ENCODE results near the gene PPID. TPM values are rescaled to one million over a fixed set of nuclear protein-coding genes. Genes with fewer than 3 reads are reported as not detected.
"Not testable (repeated sequence)": the region's sequence is repeated elsewhere in the genome, so short reads cannot be mapped to it uniquely, and the experiment has no call there.

Gene PPID
- total RNA-seq, 1 donor from 2014 or later, result 40.8 TPM

DNA sequence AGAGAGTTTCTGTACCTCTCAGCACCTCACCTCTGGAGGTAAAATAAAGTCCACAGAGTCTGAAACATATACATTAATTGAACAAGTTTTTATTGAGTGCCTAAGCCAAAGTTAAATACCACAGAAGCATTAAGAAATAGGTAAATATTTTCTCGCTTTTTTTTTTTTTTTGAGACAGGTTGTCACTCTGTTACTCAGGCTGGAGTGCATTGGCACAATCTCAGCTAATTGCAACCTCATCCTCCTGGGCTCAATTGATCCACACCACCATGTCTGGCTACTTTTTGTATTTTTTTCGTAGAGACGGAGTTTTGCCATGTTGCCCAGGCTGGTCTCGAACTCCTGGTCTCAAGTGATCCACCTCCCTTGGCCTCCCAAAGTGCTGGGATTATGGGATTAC, 35.5 kb upstream of the PPID start:
- Histone ChIP-seq H3K27me3 (ENCODE audit: control insufficient read depth, insufficient read depth, low read length) (no peaks in the 10 kb centered on the region), H3K36me3 (ENCODE audit: control insufficient read depth, insufficient read depth, low read length) (no peaks in the 10 kb centered on the region), H3K4me3 (ENCODE audit: low read depth, low read length) (no peak overlapping the region)
- DNase-seq (ENCODE audit: low read depth), result no peak
- TF ChIP-seq, protein P1, sequence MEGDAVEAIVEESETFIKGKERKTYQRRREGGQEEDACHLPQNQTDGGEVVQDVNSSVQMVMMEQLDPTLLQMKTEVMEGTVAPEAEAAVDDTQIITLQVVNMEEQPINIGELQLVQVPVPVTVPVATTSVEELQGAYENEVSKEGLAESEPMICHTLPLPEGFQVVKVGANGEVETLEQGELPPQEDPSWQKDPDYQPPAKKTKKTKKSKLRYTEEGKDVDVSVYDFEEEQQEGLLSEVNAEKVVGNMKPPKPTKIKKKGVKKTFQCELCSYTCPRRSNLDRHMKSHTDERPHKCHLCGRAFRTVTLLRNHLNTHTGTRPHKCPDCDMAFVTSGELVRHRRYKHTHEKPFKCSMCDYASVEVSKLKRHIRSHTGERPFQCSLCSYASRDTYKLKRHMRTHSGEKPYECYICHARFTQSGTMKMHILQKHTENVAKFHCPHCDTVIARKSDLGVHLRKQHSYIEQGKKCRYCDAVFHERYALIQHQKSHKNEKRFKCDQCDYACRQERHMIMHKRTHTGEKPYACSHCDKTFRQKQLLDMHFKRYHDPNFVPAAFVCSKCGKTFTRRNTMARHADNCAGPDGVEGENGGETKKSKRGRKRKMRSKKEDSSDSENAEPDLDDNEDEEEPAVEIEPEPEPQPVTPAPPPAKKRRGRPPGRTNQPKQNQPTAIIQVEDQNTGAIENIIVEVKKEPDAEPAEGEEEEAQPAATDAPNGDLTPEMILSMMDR (IDR thresholded peaks at IDR 0.05; ENCODE audit: insufficient read depth, low read length, poor library complexity, severe bottlenecking), result no peak

DNA sequence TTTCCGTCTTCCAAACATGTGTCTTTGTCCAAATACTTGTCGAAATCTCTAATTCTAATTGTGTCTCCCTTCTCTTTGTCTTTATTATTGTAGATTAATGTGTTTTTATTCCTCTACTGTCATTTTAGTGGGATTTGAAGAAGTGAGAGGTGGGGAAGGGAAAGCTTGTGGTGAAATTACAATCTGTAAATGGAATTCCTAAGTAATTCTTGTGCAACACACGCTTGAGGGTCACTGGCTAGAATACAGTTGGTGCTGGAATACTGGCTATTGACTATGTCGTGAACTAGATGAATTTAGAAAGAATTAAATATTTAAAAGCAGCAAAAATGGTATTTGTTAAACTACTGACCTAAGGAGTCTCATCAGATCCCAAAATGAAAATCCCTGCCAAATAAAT, 34.9 kb upstream of the PPID start:
- H3K36me3 ChIP-seq (ENCODE audit: control insufficient read depth, insufficient read depth, low read length), result no peaks in the 10 kb centered on the region
- H3K27me3 ChIP-seq (ENCODE audit: control insufficient read depth, insufficient read depth, low read length), result no peaks in the 10 kb centered on the region
- H3K4me3 ChIP-seq (ENCODE audit: low read depth, low read length), result no peak overlapping the region
- no peak for DNase-seq (ENCODE audit: low read depth)
- TF ChIP-seq, protein P1 (IDR thresholded peaks at IDR 0.05; ENCODE audit: insufficient read depth, low read length, poor library complexity, severe bottlenecking), result no peak

DNA sequence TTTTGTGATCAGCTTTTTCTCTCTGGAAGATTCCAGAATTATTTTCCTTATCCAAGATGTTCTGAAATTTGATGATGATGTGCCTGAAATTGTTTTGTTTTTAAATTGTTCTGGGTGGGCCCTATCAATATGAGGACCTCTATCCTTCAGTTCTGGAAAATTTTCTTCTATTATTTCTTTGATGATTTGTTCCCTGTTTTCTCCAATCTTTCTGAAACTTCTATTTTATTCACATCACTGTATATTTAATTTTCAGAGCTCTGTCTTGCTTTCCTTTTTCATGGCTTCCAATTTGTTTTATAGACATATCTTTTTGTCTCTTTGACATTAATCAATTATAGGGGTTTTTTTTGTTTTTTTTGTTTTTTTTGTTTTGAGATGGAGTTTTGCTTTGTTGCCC, 33.4 kb upstream of the PPID start:
- TF ChIP-seq, protein P1 (IDR thresholded peaks at IDR 0.05; ENCODE audit: insufficient read depth, low read length, poor library complexity, severe bottlenecking), result no peak
- Histone ChIP-seq H3K36me3 (ENCODE audit: control insufficient read depth, insufficient read depth, low read length) (no peaks in the 10 kb centered on the region), H3K4me3 (ENCODE audit: low read depth, low read length) (no peak overlapping the region), H3K27me3 (ENCODE audit: control insufficient read depth, insufficient read depth, low read length) (no peaks in the 10 kb centered on the region)
- DNase-seq (ENCODE audit: low read depth), result no peak

DNA sequence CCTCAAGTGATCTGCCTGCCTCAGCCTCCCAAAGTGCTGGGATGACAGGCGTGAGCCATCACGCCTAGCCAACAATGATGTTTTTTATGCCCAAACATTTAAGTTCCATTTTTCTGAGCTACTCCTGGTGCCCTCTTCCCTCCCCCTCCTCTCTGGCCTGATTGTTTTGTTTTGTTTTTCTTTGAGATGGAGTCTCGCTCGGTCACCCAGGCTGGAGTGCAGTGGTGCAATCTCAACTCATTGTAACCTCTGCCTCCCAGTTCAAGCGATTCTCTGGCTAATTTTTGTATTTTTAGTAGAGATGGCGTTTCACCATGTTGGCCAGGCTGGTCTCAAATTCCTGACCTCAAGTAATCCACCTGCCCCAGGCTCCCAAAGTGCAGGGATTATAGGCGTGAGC, 32.6 kb upstream of the PPID start:
- H3K27me3 ChIP-seq (ENCODE audit: control insufficient read depth, insufficient read depth, low read length); H3K4me3 ChIP-seq (ENCODE audit: low read depth, low read length); DNase-seq (ENCODE audit: low read depth); H3K36me3 ChIP-seq (ENCODE audit: control insufficient read depth, insufficient read depth, low read length): not testable (repeated sequence)

DNA sequence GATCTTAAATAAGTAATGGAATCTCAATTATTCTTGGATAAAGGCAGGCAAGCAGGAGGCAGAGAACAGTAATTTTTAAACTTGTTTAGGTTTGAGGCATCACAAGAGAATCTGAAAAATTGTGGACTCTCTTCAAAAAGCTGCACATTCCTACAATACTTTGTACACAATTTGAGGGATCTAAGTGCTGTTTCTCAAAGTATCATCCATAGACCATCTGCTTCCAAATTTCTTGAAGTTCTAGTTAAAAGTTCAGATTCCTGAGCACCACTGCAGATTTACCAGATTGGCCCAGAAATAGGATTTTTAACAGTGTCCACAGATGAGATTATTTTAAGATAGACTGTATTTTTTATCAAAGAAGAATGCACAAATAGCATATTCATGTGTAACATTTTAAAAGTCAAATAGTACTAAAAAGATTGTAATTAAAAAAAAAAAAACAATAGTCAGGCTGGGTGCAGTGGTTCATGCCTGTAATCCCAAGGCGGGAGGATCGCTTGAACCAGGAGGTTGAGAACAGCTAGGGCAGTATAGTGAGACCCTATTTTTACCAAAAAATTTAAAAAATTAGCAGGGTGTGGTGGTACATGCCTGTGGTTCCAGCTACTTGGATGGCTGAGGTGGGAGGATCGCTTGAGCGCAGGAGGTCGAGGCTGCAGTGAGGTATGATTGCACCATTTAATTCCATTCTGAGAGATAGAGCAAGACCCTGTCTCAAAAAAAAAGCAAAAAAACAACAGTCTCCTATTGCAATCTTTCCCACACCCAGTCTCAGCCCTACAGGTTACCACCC, 31.4 kb upstream of the PPID start:
- TF ChIP-seq, protein P1 (IDR thresholded peaks at IDR 0.05; ENCODE audit: insufficient read depth, low read length, poor library complexity, severe bottlenecking), result no peak
- no peak for DNase-seq (ENCODE audit: low read depth)
- H3K4me3 ChIP-seq (ENCODE audit: low read depth, low read length), result no peak overlapping the region
- no peaks in the 10 kb centered on the region for H3K27me3 ChIP-seq (ENCODE audit: control insufficient read depth, insufficient read depth, low read length)
- no peaks in the 10 kb centered on the region for H3K36me3 ChIP-seq (ENCODE audit: control insufficient read depth, insufficient read depth, low read length)

DNA sequence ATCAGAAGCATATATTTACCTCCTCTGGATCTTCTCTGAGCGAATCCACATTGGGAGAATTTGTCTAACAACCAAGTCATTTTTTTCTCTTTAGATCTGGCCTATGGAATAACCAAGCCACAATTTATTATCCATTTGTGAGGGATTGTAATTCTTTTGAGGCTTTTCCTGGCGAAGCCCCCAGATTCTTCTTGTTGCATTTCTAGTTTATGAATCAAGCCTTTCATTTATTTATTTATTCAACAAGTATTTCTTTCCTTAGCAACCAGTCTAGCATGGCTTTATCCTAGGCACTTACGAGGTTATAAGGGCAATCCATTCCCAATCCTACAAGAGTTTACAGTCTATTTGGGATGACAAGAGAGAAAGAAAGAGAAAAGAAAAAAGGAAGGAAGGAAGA, 27.2 kb upstream of the PPID start:
- no peak overlapping the region for H3K4me3 ChIP-seq (ENCODE audit: low read depth, low read length)
- DNase-seq (ENCODE audit: low read depth), result no peak
- no peaks in the 10 kb centered on the region for H3K36me3 ChIP-seq (ENCODE audit: control insufficient read depth, insufficient read depth, low read length)
- TF ChIP-seq, protein P1 (IDR thresholded peaks at IDR 0.05; ENCODE audit: insufficient read depth, low read length, poor library complexity, severe bottlenecking), result no peak
- H3K27me3 ChIP-seq (ENCODE audit: control insufficient read depth, insufficient read depth, low read length), result no peaks in the 10 kb centered on the region

DNA sequence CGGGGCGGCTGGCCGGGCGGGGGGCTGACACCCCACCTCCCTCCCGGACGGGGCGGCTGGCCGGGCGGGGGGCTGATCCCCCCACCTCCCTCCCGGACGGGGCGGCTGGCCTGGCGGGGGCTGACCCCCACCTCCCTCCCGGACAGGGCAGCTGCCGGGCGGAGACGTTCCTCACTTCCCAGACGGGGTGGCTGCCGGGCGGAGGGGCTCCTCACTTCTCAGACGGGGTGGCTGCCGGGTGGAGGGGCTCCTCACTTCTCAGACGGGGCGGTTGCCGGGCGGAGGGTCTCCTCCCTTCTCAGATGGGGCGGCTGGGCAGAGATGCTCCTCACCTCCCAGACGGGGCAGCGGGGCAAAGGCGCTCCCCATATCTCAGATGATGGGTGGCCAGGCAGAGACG, 23.3 kb upstream of the PPID start:
- not testable (repeated sequence) for H3K27me3 ChIP-seq (ENCODE audit: control insufficient read depth, insufficient read depth, low read length); H3K4me3 ChIP-seq (ENCODE audit: low read depth, low read length); DNase-seq (ENCODE audit: low read depth); H3K36me3 ChIP-seq (ENCODE audit: control insufficient read depth, insufficient read depth, low read length)
